ENCODE data around the gene ETV5.

ETV5 gene

GRCh38 chr3:186046838-186047237 lies 62.1 kb downstream of the ETV5 start:
- Histone ChIP-seq H3K9me3 (ENCODE audit: insufficient read depth, low read length) (no peaks in the 10 kb centered on the region), H3K27ac (ENCODE audit: low read depth, low read length) (no peak overlapping the region), H3K4me2 (ENCODE audit: low read depth, low read length, poor library complexity, severe bottlenecking) (no peak overlapping the region), H3F3A (ENCODE audit: insufficient read depth) (no peaks in the 10 kb centered on the region), H3K9ac (ENCODE audit: low read length) (no peak overlapping the region), H3K79me2 (ENCODE audit: insufficient read depth, low read length) (no peaks in the 10 kb centered on the region), H4K20me1 (ENCODE audit: low read depth, low read length) (no peaks in the 10 kb centered on the region), H3K4me3 (ENCODE audit: insufficient read depth, low read length, poor library complexity, severe bottlenecking) (no peak overlapping the region), H3K9me2 (replicated peaks; ENCODE audit: insufficient read depth, low read length) (no peaks in the 10 kb centered on the region), H3K36me3 (ENCODE audit: low read length) (no peaks in the 10 kb centered on the region), H2AFZ (ENCODE audit: low read depth, low read length, severe bottlenecking) (no peak overlapping the region), H3K27me3 (ENCODE audit: low read length) (no peaks in the 10 kb centered on the region)
- TF ChIP-seq CTCF (IDR thresholded peaks at IDR 0.05; ENCODE audit: insufficient read depth, low read length, poor library complexity, severe bottlenecking): no peak
- no peak for TF ChIP-seq EZH2phosphoT487 (conservative IDR thresholded peaks at IDR 0.05; ENCODE audit: low read length)

GRCh38 chr3:186044968-186045367 lies 63.9 kb downstream of the ETV5 start:
- H3K9me3 ChIP-seq (ENCODE audit: insufficient read depth, low read length): no peaks in the 10 kb centered on the region
- no peak overlapping the region for H3K4me3 ChIP-seq (ENCODE audit: insufficient read depth, low read length, poor library complexity, severe bottlenecking)
- no peak overlapping the region for H3K9ac ChIP-seq (ENCODE audit: low read length)
- no peaks in the 10 kb centered on the region for H3K9me2 ChIP-seq (replicated peaks; ENCODE audit: insufficient read depth, low read length)
- no peaks in the 10 kb centered on the region for H4K20me1 ChIP-seq (ENCODE audit: low read depth, low read length)
- no peaks in the 10 kb centered on the region for H3K79me2 ChIP-seq (ENCODE audit: insufficient read depth, low read length)
- H3K36me3 ChIP-seq (ENCODE audit: low read length): no peaks in the 10 kb centered on the region
- no peaks in the 10 kb centered on the region for H3K27me3 ChIP-seq (ENCODE audit: low read length)
- H3K4me2 ChIP-seq (ENCODE audit: low read depth, low read length, poor library complexity, severe bottlenecking): no peak overlapping the region
- no peak overlapping the region for H3K27ac ChIP-seq (ENCODE audit: low read depth, low read length)
- H2AFZ ChIP-seq (ENCODE audit: low read depth, low read length, severe bottlenecking): no peak overlapping the region
- no peaks in the 10 kb centered on the region for H3F3A ChIP-seq (ENCODE audit: insufficient read depth)
- TF ChIP-seq EZH2phosphoT487 (conservative IDR thresholded peaks at IDR 0.05; ENCODE audit: low read length) (no peak), CTCF (IDR thresholded peaks at IDR 0.05; ENCODE audit: insufficient read depth, low read length, poor library complexity, severe bottlenecking) (no peak)

GRCh38 chr3:186044427-186044826 lies 64.5 kb downstream of the ETV5 start:
- TF ChIP-seq EZH2phosphoT487 (conservative IDR thresholded peaks at IDR 0.05; ENCODE audit: low read length) (no peak), CTCF (IDR thresholded peaks at IDR 0.05; ENCODE audit: insufficient read depth, low read length, poor library complexity, severe bottlenecking) (no peak)
- Histone ChIP-seq H3K36me3 (ENCODE audit: low read length) (no peaks in the 10 kb centered on the region), H3F3A (ENCODE audit: insufficient read depth) (no peaks in the 10 kb centered on the region), H2AFZ (ENCODE audit: low read depth, low read length, severe bottlenecking) (no peak overlapping the region), H3K27ac (ENCODE audit: low read depth, low read length) (no peak overlapping the region), H3K4me3 (ENCODE audit: insufficient read depth, low read length, poor library complexity, severe bottlenecking) (no peak overlapping the region), H3K27me3 (ENCODE audit: low read length) (no peaks in the 10 kb centered on the region), H4K20me1 (ENCODE audit: low read depth, low read length) (no peaks in the 10 kb centered on the region), H3K9me2 (replicated peaks; ENCODE audit: insufficient read depth, low read length) (no peaks in the 10 kb centered on the region), H3K9me3 (ENCODE audit: insufficient read depth, low read length) (no peaks in the 10 kb centered on the region), H3K79me2 (ENCODE audit: insufficient read depth, low read length) (no peaks in the 10 kb centered on the region), H3K9ac (ENCODE audit: low read length) (no peak overlapping the region), H3K4me2 (ENCODE audit: low read depth, low read length, poor library complexity, severe bottlenecking) (no peak overlapping the region)

Measured in SU-DHL-6 (cell line).